ENCODE results near the gene OLFML3.
"Not testable (repeated sequence)": the region's sequence is repeated elsewhere in the genome, so short reads cannot be mapped to it uniquely, and the experiment has no call there.

OLFML3 gene, protein sequence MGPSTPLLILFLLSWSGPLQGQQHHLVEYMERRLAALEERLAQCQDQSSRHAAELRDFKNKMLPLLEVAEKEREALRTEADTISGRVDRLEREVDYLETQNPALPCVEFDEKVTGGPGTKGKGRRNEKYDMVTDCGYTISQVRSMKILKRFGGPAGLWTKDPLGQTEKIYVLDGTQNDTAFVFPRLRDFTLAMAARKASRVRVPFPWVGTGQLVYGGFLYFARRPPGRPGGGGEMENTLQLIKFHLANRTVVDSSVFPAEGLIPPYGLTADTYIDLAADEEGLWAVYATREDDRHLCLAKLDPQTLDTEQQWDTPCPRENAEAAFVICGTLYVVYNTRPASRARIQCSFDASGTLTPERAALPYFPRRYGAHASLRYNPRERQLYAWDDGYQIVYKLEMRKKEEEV

DNA sequence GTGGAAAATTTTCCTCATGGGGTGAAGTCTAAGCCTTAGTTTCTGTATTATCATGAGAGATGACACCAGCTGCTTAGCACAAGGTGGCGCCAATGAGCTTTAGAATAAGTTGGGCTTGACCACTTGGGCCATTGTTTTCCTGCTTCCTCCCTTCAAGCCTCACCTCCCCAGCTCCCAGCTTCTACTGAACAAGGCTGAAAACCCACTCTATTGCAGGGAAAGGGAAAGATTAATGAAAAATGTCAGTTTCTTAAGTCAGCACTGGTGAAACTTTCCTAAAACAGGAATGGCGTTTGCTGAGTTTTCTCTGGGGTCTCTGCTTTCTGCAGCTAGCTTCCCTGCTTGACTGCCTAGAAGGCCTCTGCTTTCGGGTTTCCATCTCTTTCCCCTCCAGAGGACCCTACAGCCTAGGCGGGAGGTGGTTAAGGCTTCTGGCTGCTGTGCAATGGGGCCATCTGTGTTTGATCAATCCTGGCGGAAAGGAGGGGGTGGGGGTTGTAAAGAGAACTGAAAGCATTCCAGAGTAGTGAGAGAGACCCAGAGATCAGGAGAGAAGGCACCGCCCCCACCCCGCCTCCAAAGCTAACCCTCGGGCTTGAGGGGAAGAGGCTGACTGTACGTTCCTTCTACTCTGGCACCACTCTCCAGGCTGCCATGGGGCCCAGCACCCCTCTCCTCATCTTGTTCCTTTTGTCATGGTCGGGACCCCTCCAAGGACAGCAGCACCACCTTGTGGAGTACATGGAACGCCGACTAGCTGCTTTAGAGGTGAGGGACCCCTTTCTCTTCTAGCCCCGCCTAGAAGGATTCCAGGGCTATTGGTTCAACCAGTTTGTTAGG lies at the start of gene OLFML3:
TSS of gene OLFML3 (plus strand) at position 612 of the 840 bp plus-strand sequence. CDS start at position 655, 43 bp downstream.
- DNase-seq: peak; percentile 58

DNA sequence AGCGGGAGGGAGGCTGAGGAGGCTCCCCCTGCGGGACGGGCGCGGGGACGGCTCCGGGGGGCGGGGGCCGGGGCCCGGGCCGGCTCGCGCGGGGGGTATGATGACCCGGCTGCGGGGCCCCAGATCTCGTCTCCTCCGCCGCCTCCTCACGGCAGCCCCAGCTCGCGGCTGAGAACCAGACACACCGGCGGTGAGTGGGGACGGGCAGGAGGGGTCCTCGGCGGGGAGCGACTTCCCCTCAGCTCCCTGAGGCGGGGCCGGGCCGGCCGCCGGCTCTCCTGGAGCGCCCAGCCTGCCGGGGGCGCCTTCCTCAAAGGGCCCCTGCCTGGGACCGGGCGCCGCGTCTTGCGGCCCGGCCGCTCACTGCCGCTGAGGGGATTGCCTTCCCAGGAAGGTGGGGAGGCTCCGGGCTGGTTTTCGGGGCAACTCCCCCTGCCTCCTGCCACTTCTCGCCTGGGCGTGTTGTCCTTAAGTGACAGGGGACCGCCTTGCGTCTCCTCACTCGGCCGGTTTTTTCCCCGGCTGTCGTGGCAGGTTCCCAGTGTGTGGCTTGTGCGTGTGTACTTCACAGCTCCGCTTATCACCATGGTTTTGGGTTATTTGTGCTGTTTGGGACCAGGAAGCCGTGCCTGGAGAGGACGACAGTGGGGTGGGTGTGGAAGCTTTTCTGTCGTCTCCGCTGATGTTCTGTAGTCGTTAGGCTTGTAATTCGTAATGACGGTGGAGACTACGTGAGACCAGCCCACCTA lies 49.4 kb upstream of the OLFML3 start:
- peak; percentile 86 for DNase-seq

DNA sequence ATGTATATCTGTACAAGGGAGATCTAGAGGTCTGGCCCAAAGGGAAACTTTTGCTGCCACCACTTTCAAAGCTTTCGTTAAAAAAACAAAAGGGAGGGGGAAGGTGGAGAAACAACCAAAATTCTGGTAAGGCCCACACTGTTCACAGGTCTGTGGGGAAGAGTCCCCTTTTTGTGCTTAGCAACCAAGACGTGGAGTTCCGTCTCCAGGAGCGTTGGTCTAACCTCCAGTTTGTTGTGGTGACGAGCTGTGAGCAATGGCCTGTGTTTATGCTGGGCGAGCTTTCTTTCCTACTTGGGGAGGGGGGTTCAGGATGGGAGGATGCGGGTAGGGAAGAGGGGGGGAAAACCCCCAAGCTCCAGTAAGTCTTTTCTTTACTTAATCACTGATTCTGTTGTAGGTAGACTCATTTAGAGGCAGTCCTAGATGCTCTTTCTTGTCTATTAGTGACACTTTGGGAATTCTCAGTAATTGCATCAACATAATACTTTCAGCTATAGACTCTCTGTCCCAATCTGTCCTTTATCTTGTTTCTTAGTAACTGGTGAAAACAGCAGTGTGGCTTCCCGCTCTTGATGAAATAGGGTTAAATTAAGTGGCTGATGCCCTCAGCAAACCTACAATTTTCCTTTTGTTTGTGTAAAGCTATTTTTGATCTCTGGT lies 48.6 kb upstream of the OLFML3 start:
- DNase-seq: peak; percentile 93

DNA sequence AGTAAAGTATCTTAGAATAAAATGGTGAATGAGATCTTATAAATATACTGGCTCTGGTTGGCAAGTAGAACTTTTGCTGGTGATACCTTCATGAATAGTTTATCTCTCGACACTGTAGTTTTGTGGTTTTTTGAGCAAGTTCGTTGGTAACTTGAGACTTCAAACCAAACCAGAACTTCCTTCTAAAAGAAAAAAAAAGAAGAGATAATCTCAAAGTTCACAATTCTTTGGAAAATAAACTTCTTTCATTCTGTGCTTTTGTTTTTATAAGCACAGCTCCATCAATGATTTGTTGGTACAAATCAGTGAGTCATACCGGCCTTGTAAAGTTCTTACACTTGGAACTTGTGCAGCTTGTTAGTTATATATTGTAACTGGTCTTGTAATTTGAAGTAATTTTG lies 47.8 kb upstream of the OLFML3 start:
- DNase-seq: peak; percentile 67

DNA sequence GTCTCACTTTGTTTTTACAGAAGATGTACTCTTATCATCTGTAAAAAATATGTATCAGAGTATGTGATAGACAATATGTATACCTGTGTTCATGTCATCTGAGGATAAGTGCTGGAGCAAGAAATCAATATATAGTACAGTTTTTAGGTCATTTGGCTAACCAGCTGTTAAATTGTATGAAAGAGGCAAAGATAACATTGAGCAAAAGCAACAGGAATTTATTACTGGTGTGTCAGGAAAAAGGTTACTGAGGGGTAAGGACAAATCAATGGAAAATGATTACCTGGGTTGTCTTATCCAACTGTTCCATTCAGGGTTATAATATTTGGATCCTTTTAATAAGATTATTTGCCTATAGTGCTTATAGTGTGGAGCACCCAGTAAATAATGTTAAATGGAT lies 45.3 kb upstream of the OLFML3 start:
- DNase-seq: no peak

DNA sequence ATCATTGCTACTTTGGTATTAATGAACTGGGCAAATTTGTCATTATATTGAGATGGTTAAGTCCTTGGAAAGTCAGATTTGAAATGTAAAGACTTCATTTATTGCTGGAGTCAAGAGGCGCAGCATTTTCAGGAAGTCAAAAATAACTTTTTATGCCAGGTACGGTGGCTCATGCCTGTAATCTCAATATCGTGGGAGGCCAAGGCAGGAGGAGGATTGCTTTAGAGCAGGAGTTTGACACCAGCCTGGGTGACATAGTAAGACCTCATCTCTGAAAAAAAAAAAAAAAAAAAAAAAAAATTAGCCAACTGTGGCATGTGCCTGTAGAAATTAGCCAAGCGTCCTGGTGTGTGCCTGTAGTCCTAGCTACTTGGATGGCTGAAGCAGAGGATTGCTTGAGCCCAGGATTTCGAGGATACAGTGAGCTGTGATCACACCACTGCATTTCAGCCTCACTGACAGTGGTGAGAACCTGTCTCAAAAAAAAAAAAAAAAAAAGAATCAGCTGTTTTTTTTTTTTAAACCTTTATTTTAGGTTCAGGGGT lies 44.7 kb upstream of the OLFML3 start:
- DNase-seq: no peak

DNA sequence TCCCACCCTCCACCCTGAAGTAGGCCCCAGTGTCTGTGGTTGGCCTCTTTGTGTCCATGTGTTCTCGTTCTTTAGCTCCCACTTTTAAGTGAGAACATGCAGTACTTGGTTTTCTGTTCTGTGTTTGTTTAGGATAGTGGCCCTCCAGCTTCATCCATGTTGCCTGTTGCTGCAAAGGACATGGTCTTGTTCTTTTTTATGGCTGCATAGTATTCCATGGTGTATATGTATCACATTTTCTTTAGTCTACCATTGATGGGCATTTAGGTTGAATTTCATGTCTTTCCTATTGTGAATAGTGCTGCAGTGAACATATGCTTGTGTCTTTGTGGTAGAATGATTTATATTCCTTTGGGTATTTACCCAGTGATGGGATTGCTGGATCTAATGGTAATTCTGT lies 44.1 kb upstream of the OLFML3 start:
- DNase-seq: no peak

DNA sequence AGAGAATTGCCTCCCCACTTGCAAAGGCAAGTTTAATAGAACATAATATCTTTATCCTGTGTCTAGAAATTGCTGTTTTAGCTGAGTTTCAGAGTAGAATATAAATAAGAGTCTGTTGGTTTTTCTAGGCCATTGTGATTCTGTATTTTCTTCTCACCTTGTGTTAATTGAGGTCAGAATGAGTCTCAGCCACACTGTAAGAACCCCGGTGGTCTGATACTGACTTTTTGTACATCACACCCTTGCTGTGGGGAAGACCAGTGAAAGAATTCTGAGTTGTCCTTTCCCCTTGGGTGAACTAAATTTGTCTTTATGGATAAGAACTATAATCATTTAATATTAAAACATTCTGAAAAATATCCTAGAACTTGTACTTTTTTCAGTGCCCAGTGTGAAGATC lies 43.3 kb upstream of the OLFML3 start:
- peak; percentile 34 for DNase-seq

DNA sequence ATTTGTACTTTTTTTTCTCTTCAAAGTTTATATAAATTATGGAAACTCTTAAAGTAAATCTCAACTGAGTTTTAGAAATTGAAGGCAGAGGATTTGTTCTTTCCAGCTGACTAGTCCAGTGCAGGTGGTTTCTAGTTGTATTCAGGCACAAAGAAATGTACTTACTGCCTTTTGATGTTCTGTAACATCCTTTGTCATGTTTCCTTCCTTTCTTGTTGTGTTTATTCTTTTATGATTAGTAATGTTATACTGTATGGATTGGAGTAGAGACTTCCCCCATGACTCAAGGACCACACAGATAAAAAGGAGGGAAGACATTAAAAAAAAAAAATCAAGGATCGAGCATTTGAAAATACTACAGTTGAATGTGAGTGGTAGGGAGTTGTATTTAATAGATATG lies 42.1 kb upstream of the OLFML3 start:
- no peak for DNase-seq

DNA sequence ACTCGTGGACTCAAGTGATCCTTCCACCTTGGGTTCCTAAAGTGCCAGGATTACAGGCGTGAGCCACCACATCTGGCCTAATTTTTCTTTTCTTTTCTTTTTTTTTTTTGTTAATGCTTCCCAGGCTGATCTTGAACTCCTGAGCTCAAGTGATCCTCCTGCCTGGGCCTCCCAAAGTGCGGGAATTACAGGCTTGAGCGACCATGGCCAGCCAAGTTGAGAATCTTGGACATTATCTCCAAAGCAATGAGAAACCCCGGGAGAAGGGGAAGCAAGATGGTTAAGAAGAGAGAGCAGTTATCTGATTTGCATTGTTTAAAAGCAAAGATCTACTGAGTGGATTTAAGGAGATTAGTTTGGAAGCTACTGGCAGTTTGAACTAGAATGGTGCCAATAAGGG lies 41.1 kb upstream of the OLFML3 start:
- DNase-seq: no peak

DNA sequence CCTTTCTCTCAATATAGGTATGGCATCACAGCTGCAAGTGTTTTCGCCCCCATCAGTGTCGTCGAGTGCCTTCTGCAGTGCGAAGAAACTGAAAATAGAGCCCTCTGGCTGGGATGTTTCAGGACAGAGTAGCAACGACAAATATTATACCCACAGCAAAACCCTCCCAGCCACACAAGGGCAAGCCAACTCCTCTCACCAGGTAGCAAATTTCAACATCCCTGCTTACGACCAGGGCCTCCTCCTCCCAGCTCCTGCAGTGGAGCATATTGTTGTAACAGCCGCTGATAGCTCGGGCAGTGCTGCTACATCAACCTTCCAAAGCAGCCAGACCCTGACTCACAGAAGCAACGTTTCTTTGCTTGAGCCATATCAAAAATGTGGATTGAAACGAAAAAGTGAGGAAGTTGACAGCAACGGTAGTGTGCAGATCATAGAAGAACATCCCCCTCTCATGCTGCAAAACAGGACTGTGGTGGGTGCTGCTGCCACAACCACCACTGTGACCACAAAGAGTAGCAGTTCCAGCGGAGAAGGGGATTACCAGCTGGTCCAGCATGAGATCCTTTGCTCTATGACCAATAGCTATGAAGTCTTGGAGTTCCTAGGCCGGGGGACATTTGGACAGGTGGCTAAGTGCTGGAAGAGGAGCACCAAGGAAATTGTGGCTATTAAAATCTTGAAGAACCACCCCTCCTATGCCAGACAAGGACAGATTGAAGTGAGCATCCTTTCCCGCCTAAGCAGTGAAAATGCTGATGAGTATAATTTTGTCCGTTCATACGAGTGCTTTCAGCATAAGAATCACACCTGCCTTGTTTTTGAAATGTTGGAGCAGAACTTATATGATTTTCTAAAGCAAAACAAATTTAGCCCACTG lies 38.7 kb upstream of the OLFML3 start:
- peak; percentile 69 for DNase-seq

DNA sequence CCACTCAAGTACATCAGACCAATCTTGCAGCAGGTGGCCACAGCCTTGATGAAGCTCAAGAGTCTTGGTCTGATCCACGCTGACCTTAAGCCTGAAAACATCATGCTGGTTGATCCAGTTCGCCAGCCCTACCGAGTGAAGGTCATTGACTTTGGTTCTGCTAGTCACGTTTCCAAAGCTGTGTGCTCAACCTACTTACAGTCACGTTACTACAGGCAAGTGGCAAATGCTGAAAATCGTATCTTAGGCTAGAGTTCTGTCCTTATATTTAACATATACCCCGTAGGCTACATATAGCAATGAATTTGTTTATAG lies 38.1 kb upstream of the OLFML3 start:
- no peak for DNase-seq

DNA sequence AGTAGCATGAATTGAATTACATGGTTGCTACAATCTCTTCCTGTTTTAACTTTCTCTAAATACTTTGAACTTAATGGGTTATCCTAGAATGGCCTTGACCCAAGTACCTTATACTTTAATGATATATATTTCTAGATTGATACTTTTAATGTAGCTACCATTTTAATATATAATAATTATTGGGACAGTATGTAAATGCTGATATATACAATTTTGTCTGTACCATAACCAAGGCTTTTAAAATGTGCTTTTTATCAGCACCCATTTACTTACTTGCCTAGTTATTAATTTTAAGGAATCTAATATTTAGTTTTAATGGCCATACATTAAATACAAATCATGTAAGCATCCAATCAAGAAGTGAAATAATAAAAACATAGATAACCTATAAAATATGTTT lies 36.7 kb upstream of the OLFML3 start:
- no peak for DNase-seq

DNA sequence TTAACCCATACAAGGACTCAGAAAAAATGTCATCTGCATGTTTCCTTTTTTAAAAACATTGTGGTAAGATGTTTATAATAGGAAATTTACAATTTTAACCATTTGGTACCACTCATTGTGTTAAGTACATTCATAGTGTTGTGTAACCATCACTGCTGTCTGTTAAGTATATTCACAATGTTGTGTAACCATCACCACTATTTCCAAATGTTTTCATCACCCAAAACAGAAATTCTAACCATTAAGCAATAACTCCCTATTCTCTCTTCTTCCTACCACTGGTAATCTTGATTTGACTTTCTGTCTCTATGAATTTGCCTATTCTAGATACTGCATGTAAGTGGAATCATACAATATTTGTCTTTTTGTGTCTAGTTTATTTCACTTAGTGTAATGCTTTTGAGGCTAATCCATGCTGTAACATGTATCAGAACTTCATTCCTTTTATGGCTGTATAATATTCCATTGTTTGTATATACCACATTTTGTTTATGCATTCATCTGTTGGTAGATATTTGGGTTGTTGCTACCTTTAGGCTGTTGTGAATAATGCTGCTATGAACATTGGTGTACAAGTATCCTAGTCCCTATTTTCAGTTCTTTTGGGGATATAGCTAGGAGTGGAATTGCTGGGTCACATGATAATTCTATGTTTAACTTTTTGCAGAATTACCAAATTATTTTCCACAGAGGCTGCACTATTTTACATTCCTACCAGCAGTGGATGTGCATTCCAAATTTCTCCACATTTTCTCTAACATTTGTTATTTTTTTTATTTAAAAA lies 36.1 kb upstream of the OLFML3 start:
- no peak for DNase-seq

DNA sequence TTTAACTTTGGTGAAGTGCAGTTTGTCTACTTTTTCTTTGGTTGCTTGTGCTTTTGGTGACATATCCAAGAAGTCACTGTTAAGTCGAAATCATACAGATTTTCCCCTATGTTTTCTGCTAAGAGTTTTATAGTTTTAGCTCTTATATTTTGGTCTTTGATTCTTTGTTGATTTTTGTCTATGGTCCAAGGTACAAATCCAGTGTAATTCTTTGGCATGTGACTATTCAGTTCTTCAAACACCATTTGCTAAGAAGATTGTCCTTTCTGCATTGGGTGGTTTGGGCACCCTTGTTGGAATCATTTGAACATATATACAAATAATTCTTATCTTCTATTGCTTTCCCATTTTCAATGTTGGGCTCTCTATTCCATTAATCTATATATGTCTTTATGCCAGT lies 33.9 kb upstream of the OLFML3 start:
- no peak for DNase-seq

DNA sequence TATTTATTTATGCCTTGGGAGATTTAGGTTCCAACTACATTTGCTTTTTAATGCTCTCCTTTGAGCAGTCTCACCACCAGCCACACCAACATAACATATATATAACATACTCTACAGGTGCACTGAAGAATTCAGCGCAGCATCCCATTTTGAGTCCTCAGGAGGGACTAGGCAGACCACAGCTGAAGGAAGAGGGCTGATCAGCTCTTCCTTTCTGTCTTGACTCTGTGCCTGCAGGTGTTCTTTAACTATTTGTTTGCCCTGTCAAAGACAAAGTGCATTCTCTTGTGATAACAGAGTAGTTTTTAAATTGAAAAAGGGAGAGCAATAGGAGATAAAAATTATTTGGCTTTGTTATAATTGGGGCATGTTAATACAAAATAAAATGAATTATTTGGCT lies 33.2 kb upstream of the OLFML3 start:
- DNase-seq: no peak

DNA sequence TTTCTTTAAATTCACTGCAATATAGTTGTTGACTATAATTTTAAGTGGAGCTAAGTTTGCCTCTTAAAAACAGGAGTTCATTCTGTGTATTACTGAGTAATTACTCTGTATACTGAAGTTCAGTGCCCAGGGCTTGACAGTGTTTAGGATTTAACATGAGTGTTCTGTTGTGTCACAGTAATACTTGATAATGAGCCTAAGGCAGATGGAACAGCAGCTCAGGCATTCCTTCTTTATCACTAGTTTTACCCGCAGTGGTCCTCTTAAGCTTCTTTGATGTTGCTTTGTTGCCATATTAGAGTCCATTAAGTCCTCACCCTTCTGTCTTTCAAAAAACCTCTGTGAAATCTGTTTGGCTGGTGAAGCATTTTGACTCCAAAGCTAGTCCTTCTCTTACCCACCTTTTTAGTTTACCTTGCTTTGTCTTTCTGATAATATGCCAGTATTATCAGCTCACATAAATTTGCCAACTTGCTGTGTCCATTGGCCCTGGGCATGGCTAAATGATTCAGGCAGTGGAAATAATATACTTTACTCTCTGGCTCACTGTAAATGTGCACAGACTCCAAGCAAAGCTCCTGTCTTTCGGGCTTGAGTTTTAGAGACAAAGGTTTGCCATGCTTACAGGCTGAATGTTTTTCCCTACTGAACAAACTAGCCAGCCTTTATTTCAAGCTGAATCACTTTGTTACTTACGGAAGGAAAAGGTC lies 32.4 kb upstream of the OLFML3 start:
- DNase-seq: no peak

DNA sequence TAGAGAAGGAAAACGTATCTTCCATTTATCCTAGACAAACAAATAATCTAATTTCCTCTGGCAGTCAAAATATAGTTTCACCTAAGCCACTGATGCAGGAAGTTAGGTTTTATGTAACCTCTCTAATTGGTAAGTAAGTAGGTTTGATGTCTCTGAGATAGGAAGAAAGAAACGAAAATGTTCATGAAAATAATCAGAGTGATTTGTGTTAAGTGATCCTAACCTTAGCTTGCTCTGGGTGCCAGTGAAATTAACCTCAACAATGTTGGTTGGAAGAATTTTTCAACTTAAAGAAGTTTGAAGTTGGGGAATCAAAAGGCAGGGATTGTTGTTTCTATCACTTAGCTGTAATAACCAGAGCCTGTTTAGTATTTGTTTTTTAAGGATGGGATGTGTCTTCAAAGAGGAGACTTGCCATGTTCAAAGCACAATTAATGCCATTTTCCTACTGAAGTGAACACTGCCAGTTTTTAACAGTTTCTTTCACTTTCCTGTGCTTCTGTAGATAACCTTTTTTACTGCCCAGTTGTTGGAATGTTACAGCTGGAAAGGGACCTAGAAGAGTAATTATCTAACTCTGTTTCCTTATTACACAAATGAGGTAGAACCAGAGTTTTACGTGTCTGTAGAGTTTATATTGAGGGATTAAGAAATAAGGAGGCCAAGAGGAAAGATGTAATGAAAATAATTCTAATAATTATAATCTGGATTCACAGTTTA lies 31.7 kb upstream of the OLFML3 start:
- DNase-seq: peak; percentile 35

DNA sequence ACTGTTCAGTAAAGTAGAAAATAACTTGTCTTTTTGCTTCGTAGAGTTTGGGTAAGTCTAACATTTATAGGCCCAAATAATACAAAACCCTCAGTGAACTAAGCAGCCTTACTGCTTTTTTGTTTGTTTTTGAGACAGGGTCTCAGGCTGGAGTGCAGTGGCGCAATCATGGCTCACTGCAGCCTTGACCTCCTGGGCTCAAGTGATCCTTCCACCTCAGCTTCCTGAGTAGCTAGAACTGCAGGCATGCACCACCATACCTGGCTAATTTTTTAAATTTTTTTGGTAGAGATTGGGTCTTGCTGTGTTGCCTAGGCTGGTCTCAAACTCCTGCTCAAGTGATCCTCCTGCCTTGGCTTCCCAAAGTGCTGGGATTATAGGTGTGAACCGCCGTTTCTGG lies 31.1 kb upstream of the OLFML3 start:
- not testable (repeated sequence) for DNase-seq
